ENCODE data around the gene EEF1A2. TPM values are rescaled to one million over a fixed set of nuclear protein-coding genes. Genes with fewer than 3 reads are reported as not detected.
"Not testable (repeated sequence)": the region's sequence is repeated elsewhere in the genome, so short reads cannot be mapped to it uniquely, and the experiment has no call there.

EEF1A2 gene
- total RNA-seq, 1 donor from 2014 or later, result 5.2 TPM

DNA sequence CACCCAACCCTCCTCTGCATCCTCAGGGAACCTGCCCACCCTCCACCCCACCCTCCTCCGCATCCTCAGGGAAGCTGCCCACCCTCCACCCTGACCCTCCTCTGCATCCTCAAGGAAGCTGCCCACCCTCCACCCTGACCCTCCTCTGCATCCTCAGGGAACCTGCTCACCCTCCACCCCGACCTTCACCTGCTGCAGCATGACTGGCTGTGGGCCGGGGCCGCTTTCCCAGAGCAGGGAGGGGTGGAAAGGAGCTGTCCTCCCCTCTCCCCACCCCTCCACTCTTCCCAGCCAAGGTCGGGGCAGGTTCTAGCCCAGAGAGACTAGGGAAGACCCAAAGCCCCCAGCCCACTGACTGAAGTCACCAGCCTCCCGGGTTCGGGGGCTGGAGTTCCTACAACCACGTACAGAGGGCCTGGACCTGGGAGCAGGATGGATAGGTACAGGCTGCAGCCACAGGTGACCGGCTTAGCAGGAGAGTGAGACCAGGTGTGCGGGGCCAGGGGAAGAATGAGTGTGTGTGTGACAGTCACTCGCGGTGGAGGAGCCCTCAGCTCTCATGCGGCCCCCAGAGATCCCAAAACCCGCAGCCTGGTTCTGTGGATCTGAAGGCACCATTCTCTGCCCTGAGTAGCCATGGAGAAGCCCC is 11.6 kb downstream of the EEF1A2 start:
- no peak for DNase-seq (ENCODE audit: low read depth in 2 of 2)

DNA sequence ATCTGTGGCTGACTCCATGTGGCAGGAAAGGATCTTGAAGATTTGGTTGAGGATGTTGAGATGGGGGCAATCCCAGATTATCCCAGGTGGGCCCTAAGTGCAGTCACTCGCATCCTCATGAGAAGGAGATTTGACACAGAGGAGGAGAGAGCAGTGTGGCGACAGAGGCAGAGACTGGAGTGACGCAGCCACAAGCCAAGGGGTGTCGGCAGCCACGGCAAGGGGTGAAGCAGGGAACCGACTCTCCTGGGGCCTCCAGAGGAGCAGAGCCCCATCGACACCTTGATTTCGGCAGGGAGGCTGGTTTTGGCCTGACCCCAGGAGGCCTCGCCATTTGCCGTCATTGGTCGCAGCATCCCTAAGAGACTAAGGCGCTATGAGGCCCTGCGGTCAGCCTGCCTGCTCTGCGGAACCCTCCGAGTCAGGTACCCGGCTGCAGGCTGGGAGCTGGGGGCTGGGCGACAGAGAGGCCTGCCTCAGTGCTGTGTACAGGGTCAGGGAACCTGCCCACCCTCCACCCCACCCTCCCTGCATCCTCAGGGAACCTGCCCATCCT is 12.5 kb downstream of the EEF1A2 start:
- no peak for DNase-seq (ENCODE audit: low read depth in 2 of 2)

DNA sequence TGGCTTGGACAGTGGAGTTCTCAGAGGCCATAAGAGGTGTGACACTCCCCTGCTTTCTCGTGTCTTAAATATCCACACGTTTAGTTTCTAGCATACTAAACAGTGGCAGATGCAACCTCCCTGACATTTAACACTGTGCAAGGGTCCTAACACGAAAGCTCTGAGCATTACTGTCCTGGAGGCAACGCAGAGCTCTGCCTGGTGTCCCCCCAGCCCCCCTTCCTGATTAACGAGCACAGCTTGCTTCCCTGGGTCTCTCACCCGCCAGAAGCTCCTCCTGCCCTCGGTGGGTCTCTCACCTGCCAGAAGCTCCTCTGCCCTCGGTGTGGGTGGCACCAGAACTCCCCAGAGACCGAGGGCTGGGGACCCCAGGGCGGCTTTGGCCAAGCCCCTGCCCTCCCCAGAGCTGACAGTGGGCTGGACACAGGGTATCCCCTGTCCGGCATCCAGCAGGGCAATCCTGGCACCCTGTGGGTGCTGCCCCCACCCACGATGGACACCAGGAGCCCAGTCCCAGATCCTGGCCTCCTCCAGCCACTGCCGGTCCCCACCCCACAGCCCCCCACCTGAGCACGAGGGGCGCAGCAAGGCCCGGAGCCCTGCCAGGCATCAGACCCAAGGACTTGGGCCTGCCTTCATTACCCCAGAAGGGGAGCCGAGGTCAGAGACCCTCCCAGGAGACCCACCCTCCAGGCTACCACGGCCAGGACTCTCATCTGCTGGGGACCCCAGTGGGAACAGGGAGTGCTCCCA is 14.1 kb downstream of the EEF1A2 start:
- DNase-seq (ENCODE audit: low read depth in 2 of 2), result no peak

DNA sequence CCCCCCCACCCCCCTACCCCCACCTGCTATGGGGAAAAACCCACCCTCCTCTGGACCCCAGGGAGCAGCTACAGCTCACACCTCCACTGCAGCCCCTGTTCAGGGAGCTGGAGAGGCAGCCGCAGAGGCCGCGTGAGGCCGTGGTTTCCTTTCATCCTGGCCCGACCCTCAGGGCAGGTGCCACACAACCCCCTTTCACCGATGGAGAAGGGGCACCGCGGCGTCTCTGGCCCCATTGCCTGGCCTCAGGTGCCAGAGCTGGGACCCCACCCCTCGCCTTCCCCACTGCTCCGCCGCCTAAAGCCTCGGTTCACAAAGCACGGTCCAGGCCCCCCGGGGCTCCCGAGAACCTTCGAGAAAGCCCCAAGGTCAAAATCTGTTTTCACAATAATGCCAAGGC is 14.6 kb downstream of the EEF1A2 start:
- DNase-seq (ENCODE audit: low read depth in 2 of 2), result no peak

DNA sequence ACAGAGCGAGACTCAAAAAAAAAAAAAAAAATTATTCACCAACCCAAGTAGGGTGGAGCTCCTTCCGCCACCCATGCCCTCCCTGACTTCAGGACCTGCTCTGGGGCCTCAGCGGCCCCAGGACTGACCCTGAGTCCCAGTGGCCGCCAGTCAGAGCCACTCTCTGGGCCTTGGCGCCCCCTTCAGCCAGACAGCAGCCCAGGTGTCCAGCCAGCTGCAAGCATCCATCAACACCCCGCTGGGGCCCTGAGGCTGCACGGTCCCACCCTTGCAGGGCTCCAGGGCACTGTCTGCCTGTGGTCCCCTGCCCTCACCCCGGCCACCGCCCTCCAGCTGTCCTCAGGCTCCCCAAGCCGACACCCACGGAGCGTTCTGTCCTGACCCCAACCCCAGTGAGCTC is 15.0 kb downstream of the EEF1A2 start:
- DNase-seq (ENCODE audit: low read depth in 2 of 2), result peak in 1 of 2 donors; percentile 14

DNA sequence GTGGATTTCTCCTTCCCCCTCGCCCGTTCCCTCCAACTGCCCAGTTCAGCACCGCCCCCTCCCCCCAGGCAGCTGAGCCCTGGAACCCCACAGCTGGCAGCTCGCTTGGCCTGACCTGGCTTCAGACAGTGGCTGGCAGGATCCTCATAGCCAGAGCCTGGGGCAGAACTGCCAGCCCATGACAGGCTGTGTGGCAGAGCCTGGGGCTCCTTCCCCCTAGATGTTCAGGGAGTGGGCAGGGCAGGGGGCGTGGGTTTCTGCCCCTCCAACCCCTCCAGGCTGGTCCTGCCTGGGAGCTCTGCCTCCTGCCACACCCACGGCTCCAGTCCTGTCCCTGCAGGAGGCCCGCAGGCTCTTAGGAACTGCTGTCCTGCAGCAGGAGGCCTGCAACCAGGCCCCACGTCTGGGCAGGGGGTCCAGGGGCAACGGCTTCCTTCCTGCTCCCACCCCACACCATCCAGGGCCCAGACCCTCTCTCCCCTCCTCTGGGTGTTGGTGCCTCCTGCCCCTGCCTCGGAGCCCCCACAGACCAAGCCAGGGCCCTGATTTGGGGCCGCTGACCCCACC is 16.8 kb downstream of the EEF1A2 start:
- no peak for DNase-seq (ENCODE audit: low read depth in 2 of 2)

DNA sequence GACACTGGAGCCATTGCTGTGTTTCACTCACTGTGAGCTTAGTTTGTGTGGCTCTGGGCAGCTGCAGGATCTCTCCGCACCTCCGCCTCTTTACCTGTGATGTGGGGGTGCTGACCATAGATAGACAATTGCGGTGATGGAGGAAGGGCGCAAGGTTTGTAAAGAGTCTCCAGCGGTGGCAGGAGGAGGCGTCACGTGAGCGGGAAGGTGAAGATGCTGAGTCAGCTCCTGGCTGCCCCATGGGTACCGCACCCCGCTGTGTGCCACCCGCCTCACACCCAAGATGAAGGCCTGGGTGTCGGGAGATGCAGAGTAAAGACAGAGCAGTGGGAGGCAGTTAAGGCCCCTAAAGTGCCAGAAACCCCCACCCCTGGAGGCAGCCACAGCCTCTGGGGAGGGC is 17.4 kb downstream of the EEF1A2 start:
- DNase-seq (ENCODE audit: low read depth in 2 of 2), result no peak

DNA sequence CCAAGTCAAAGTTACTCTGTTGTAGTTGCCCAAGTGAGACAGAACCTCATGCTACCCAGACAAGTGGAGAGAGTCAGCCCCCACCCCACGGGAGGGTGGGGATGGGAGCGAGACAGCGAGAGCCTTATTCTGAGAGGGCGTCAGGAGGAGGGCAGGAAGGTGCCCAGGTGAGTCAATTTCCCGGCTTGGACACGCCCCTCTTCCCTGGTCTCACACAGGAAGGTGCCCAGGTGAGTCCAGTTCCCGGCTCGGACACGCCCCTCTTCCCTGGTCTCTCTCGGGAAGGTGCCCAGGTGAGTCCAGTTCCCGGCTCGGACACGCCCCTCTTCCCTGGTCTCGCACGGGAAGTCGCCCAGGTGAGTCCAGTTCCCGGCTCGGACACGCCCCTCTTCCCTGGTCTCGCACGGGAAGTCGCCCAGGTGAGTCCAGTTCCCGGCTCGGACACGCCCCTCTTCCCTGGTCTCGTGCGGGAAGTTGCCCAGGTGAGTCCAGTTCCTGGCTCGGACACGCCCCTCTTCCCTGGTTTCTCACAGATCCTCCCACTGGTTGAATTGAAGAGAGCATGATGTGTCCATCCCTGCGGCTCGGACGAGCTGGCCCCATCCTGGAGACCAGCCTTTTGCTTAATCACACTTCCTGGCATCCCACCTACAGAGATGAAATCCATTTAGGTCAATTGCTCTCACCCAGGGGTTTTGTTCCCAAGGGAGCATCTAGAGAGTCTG is 19.0 kb downstream of the EEF1A2 start:
- not testable (repeated sequence) for DNase-seq (ENCODE audit: low read depth in 2 of 2)

DNA sequence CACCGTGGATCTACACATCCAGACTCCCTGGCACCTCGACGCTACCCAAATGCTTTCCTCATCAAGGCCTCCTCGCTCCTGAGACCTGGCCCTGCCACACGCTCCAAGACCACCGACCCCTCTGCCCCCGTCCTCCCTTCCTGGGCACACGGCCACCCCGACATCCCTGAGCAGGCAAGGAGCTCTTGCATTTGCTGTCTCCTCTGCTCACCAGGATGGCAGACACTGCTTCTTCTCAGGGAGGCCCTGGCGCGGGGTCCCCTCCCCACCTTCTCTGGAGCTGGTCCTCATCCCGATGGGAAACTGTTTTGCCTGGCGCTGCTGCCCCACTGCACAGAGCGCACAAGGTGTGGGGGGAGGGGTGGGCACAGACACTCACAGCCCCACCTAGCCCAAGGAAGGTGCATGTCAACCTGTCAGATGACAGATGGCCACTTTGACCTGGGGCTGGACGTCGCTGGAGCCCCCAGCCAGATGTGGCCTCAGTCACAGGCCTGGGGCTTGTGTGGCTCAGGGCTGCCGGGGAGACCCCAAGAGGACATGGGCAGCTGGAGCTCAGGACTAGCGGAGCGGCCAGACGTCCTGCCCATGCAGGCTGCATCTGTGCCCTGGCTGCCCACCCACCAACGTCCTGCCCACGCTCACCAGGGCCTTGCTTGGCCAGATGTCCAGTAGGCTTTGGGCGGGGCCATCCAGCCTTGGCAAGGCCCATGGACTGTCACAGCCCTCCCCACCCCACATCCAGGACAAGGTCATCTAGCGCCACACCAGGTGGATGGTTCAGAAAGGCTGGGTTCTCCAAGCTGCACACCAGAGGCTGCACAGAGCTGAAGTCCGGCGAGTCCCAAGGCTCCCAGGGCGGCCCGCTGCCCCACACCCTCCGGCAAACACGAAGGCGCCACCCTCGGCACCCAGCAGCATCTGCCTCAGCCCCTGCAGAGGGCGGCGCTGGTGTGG is 20.3 kb downstream of the EEF1A2 start:
- no peak for DNase-seq (ENCODE audit: low read depth in 2 of 2)

DNA sequence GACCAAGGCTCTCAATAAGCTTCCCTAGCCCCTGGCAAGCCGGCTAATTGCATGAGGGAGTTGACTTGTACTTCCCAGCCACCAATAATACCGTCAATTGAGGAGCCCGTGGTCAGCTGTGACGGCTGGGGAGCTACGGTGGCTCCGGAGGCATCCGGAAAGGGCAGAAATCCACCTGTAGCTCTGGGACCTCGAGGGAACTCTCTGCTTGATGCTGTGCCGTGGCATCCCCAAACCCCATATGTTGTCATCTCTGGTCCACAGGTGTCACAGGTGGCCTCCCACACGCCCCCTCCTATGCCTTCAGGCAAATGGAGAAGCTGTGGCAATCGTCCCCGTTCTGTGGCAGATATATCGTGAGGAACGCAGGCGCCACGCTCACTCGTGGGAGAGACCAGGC is 20.9 kb downstream of the EEF1A2 start:
- DNase-seq (ENCODE audit: low read depth in 2 of 2), result no peak

DNA sequence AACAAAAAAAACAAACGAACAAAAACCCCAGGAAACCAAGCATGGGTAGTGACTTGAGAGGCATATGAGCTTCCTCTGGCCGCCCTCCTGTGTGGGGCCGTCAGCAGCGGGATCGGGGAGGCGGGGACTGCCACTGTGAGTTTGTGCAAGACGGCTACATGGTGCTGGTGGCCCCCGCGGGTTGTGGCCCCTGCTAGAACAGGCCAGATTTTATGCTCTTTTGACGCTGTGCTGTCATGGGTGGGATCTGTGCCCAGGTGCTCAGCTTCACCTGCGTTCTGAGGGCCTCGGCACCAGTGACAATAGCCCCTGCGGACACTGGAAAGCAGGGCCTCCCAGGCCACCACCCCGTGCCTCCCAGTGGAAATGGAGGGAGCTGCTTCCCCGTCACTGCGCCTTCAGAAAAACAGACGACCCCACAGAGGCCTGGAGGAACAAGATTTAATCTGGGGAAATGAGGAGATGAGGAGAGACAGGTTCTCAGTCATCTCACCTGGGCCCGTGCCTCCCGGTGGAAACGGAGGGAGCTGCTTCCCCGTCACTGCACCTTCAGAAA is 21.7 kb downstream of the EEF1A2 start:
- no peak for DNase-seq (ENCODE audit: low read depth in 2 of 2)

DNA sequence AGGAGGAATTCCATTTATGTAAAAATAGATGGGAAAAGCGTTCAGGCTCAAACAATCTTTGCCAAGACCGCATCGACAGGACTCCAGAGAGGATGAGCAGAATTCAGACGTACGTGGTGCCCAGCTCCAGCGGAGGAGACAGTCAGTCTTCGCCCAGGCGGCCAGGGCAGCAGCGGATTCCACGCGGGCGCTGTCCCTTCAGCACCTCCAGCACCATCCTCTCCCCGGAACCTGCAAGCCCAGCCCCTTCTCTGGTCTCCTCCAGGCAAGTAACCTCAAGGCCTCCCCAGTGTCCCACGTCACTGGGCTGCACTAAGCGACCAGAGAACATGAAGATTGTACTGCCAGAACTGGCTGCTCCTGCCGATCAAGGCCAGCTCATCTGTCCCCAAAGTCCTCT is 23.7 kb downstream of the EEF1A2 start:
- peak; percentile 10 to 24 for DNase-seq (ENCODE audit: low read depth in 2 of 2)

DNA sequence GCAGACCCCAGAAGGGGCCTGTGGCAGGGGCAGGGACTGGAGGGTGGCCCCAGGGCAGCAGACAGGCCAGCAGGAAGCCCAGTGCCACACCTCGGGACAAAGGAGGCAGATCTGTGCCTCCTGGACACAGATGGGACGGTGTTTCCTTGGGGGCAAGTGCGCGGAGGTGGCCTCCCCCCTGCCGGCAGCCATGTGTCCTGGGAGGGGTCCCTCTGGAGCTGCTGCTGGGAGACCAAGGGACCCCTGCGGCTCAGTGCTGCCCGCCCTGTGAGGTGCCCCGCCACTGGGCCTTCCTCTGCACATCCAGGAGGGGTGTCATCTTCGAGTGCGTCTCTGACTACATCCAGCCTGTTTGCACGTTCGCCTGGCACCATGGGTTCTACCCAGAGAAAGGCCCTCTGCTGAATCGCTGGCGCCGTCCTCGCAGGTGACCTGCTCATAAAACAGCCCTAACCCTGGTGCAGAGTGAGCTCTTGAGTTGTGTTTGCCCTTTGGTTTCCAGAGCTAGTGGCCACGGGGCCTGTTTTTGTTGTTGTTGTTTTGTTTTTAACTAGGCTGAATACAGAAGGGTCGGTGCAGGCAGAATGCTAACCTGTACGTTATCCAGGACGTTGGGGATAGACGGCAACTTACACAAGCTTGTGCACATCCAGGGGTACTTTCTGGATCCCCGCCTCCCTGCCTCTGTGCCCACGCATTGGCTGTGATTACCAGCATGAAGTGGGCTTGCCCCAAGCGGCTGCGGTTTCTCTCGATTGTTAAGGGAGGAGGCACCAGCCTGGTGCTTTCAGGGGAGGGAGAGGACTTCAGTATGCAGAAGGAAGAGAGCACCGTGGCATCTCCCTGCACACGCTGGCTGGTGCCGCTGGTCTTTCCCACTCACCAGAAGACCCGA is 25.1 kb downstream of the EEF1A2 start:
- DNase-seq (ENCODE audit: low read depth in 2 of 2), result no peak

DNA sequence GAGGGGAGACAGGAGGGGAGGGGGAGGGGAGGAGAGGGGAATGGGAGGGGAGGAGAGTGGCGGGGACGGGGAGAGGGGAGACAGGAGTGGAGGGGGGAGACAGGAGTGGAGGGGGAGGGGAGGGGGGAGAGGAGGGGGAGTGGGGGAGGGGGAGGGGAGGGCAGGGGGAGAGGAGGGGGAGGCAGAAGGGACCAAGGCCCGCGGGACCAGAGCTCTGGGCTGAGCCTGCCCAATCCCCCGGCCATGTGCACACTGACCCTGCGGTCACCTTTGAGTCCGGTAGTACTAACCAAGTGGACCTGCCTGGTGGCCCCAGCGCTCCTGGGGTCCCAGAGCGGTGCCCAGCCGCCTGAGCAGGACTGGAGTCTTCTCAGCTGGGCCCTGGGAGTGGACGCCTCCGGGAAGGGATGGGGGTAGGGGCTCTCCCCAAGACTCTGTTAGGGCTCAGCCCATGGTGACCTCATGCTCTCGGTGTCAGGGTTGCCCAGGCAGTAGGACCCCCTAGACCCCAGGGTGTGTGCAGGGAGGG is 26.0 kb downstream of the EEF1A2 start:
- no peak for DNase-seq (ENCODE audit: low read depth in 2 of 2)

DNA sequence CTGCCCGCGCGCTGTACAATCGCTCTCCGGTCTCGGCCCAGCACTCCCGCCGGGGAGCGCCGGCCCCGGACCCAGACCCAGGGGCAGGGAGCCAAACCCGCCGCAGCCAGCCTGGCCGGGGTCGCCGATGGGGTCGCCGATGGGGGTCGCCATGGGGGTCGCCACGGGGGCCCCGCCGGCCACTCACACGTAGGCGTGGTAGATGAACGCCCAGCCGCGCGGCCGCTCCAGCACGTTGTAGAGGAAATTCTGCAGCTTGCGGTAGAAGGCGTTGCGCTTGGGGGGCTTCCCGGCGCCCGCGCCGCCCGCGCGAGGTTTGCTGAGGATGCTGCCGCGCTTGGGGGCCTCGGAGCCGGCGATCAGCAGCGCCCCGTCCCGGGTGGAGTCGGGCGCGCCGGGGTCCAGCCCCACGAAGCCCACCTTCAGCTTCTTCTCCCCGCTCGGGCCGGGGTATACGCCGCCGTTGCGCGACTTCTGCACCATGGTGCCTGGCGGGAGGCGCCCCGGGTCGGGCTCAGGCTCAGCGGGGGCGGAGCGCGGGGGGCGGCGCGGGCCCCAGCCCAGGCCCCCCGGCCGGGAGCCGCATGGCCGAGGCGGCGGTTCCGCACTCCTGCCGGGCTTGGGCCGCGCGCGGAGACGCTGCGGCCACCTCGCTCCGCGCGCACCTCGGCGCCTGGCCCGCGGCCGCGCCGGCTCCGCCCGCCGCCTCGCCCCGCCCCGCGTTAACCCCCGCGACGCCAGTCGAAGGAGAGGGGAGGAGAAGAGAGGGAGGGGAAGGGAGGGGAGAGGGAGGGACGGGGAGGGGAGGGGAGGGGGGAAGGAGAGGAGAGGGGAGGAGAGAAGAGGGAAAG is 26.7 kb downstream of the EEF1A2 start, which contains the start of gene KCNQ2:
KCNQ2 (minus strand) TSS at position 675 of the 851 bp plus-strand sequence; CDS start at position 483, 192 bp downstream.
- DNase-seq (ENCODE audit: low read depth in 2 of 2), result no peak

DNA sequence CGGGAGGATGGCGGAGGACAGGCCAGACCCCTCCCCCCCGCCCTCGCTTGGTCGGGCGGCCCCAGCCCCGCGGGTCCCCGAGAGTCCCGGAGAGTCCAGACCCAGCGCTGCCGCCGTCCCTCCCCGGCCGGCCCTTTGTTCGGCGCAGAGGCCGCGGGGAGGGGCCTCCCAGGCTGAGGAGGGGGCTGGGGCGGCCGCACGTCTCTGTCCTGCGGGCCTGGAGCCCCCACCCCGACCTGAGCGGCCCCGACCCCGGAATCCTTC is 27.2 kb downstream of the EEF1A2 start:
- DNase-seq (ENCODE audit: low read depth in 2 of 2), result no peak

DNA sequence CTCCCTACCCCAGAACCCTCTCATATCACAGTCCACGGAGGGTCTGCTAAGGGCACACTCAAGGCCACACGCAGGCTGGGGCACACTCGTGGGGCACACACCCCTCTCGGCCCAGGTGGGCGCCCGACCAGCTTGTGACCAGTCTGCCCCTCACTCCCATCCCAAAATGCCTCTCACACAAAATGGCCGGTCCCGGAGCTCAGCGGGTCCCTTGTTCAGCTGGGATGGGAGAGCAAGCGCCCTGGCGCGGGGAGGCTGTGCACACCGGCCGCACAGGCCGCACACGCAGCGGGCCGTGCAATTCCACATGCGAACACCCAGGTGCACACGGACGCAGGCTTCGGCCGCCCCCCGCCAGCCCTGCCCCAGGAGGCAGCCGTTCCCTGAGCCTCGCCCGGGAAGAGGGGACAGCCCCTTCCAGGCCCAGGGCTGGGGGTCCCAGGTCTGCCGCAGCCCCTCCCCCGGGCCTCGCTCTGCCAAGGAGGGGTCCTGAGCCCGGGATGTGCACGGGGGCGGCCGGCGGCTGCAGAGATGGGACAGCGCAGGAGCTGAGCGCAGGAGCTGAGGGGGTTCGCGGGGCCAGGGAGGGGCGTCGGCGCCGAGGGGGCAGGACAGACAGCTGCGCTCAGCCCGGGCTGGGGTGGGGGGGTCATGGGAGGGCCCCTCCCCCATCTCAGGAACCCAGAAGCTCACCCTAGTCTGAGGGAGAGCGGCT is 27.7 kb downstream of the EEF1A2 start:
- no peak for DNase-seq (ENCODE audit: low read depth in 2 of 2)

DNA sequence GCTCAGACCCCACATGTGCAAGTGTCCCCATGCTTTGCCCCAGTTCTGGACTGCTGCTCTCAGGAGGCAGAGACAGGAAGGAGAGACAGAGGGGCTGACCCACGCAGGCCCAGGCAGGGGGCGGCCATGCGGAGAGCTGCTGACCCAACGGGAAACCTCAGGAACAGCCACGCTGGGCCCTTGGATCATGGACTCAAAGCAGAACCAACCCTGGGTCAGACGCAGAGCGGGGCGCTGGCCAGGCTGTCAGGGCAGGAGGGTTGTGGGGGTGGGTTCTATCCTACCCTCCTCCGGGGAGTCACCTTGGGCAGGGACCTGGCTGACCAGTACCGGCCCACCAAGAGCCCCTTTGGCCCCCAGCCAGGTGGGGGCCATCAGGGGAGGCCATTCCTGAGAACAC is 28.5 kb downstream of the EEF1A2 start:
- DNase-seq (ENCODE audit: low read depth in 2 of 2), result no peak
